Spleen (tissue), 7 donors: ENCODE measurements around the gene FXR1.

Experiments
- POLR2A ChIP-seq, 3 donors: fragments of 450-650 bp; IDR thresholded peaks; one replicate each; pipeline ENCODE4 v1.5.1; 2017; ENCODE audit warnings: antibody characterized with exemption in 3 of 3, mild to moderate bottlenecking in 1 of 3
- POLR2AphosphoS5 ChIP-seq, 3 donors: sonication (generic); formaldehyde crosslinking; IDR thresholded peaks; one replicate each; pipeline ENCODE4 v1.5.1; 2017; ENCODE audit warnings: antibody characterized with exemption in 3 of 3
- TF ChIP-seq, protein P1 (sequence below), 11 experiments: fragments of 200-600 bp in 7 of 11; fragments of 450-650 bp in 4 of 11; sonication (generic) in 4 of 11; IDR thresholded peaks in 8 of 11; conservative IDR thresholded peaks in 3 of 11; 1 replicate in 7 of 11; 2 replicates in 4 of 11; pipeline versions ENCODE4 v1.4.0 to v1.8.0; 2016 to 2021; ENCODE audit warnings: antibody characterized with exemption in 11 of 11, inconsistent platforms in 4 of 11, mild to moderate bottlenecking in 1 of 11
- donor health status: DM: no; HTN: no; CAD: no; lungs with moderate emphysema.
- donor health status: DM: no; HTN: no; CAD: no.
- donor health status: DM: no; HTN: no; CAD: no.

DNA sequence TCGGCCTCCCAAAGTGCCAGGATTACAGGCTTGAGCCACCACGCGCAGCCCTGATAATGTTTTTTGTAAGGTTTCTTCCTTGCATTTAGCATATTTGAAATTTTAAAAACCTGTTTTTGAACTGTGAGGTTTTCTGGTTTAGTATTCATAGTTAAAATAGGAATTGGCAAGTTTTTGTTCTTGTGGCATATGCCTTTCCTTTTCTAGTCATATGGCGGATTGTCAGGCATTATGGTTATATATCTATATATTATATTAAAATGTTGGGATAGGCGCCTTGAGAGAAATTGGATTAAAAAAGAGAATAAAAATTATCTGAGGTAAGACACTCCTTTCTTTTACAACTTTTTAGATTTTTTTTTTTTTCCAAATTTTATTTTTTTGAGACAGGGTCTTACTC lies 28.4 kb downstream of the FXR1 start:
- TF ChIP-seq, protein P1, sequence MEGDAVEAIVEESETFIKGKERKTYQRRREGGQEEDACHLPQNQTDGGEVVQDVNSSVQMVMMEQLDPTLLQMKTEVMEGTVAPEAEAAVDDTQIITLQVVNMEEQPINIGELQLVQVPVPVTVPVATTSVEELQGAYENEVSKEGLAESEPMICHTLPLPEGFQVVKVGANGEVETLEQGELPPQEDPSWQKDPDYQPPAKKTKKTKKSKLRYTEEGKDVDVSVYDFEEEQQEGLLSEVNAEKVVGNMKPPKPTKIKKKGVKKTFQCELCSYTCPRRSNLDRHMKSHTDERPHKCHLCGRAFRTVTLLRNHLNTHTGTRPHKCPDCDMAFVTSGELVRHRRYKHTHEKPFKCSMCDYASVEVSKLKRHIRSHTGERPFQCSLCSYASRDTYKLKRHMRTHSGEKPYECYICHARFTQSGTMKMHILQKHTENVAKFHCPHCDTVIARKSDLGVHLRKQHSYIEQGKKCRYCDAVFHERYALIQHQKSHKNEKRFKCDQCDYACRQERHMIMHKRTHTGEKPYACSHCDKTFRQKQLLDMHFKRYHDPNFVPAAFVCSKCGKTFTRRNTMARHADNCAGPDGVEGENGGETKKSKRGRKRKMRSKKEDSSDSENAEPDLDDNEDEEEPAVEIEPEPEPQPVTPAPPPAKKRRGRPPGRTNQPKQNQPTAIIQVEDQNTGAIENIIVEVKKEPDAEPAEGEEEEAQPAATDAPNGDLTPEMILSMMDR (IDR thresholded peaks at IDR 0.05 in 8 of 11, conservative IDR thresholded peaks at IDR 0.05 in 3 of 11) = no peak
- TF ChIP-seq POLR2AphosphoS5 (IDR thresholded peaks at IDR 0.05) = no peak
- no peak for TF ChIP-seq POLR2A (IDR thresholded peaks at IDR 0.05)
